Measurements from ENCODE around the gene ELL. TPM values are rescaled to one million over a fixed set of nuclear protein-coding genes. Genes with fewer than 3 reads are reported as not detected.

The ELL gene
- total RNA-seq, 1 experiment from 2014 or later: 17.0 TPM

GRCh38 chr19:18433015-18433691 is 88.7 kb downstream of the ELL start:
- no peaks in the 10 kb centered on the region; a peak in 1 of 5 replicates for H3K9me3 Mint-ChIP-seq

More at GRCh38 chr19:18433015-18433691, 88.7 kb downstream of the ELL start:
- DNase-seq: peak; percentile 63
- Histone ChIP-seq H3T11ph (ENCODE audit: low read length) (no peak overlapping the region), H3K23ac (ENCODE audit: insufficient read length, low read depth, low read length) (no peak overlapping the region), H3K18ac (ENCODE audit: insufficient read length, low read depth, low read length) (peak overlapping the region; percentile 68), H2BK120ac (ENCODE audit: low read depth, low read length, poor library complexity, severe bottlenecking) (peak overlapping the region; percentile 57), H3K4me1 (ENCODE audit: insufficient read depth, low read length) (no peaks in the 10 kb centered on the region; the same call in 1 of the 2 replicates), H2BK12ac (ENCODE audit: insufficient read length, low read depth, low read length) (no peak overlapping the region), H3K27me3 (ENCODE audit: insufficient read depth, low read length) (no peaks in the 10 kb centered on the region), H4K8ac (replicated peaks; ENCODE audit: insufficient read length, low read depth, low read length) (no peak overlapping the region), H3K79me2 (ENCODE audit: insufficient read depth, low read length) (no peaks in the 10 kb centered on the region), H2BK5ac (ENCODE audit: insufficient read length, low read length) (no peak overlapping the region), H2AK5ac (ENCODE audit: insufficient read length, low read length) (no peak overlapping the region), H3K27ac (ENCODE audit: insufficient read length, low read depth, low read length) (no peak overlapping the region), H3K9ac (ENCODE audit: extremely low read depth, insufficient read length, low read length) (no peak overlapping the region), H2BK15ac (ENCODE audit: low read depth, low read length) (no peak overlapping the region), H3K14ac (ENCODE audit: insufficient read depth, low read length) (peak overlapping the region; percentile 88), H3K23me2 (ENCODE audit: insufficient read length, low read depth, low read length, poor library complexity, severe bottlenecking) (peaks cover 12% of the 10 kb centered on the region), H3K9me3 (ENCODE audit: control insufficient read depth, low read depth, low read length) (no peaks in the 10 kb centered on the region), H4K20me1 (ENCODE audit: control insufficient read depth, insufficient read depth, insufficient read length) (peaks cover 3% of the 10 kb centered on the region), H2BK20ac (ENCODE audit: low read depth, low read length, poor library complexity, severe bottlenecking) (no peak overlapping the region), H3K56ac (ENCODE audit: insufficient read length, low read depth, low read length) (no peak overlapping the region), H4K91ac (ENCODE audit: insufficient read length, low read depth, low read length) (no peak overlapping the region), H2AFZ (ENCODE audit: low read length) (no peak overlapping the region), H3K79me1 (ENCODE audit: insufficient read depth, low read depth, low read length, poor library complexity, severe bottlenecking) (no peaks in the 10 kb centered on the region), H3K4ac (ENCODE audit: low read depth, low read length) (no peak overlapping the region), H4K5ac (ENCODE audit: insufficient read length, low read depth, low read length) (no peak overlapping the region), H3K4me2 (ENCODE audit: insufficient read depth, insufficient read length, low read length) (peak overlapping the region; percentile 44)
- Mint-ChIP-seq H3K4me3 (peak overlapping the region; percentile 58 to 71), H3K27ac (no peak overlapping the region), H3K4me1 (peaks cover 18 to 25% of the 10 kb centered on the region in 2 experiments), H3K36me3 (ENCODE audit: insufficient read depth in 1 of 3, low read depth in 3 of 3) (peaks cover 2 to 21% (median 19%) of the 10 kb centered on the region in 3 experiments; a peak in 6 of 7 replicates), H3K27me3 (ENCODE audit: low read depth) (peaks cover 2% of the 10 kb centered on the region)
- WGBS (ENCODE audit: extremely low coverage, insufficient read length, low lambda C conversion rate): no CpG with 5 or more reads among the region's 59 CpGs
- TF ChIP-seq CTCF (conservative IDR thresholded peaks at IDR 0.05): no peak
